GM18909 (cell line): ENCODE data around the gene KMT2D.

ENCODE experiments used
- ATAC-seq: cut with Tn5 transposase; IDR thresholded peaks from one replicate; pipeline ENCODE4 v1.9.1; 2021; ENCODE audit warnings: mild to moderate bottlenecking; ENCODE audit not compliant: unreplicated experiment, poor library complexity

The KMT2D gene

DNA sequence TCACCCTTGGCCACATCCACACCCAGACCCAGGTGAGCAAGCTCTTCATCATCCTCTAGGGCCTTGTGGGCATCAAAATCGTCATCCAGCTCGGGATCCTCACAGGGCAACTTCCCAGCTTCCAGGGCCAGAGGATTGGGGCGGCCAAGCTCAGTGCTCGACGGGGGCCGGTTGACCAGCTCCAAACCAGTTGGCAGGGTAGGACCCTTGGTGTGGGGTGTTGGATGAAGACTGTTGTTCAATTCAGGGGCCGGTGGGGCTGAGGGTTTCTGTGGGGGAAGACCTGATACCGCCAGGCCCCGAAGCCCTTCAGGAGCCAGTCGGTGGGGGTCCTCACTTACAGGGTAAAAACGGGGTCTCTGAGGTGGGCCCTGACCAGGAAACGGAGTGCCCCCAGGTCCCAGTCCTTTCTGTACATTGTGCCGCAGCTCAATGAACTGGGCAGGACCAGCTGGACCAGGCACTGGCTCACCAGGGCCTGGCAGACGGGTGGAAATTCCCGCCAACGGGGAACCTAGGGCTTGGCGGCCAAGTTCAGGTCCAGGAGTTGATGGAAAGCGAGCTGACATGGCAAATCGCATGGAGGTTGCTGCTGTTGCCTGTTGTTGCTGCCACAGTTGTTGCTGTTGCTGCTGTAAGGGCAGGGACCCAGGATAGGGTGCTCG lies 22.2 kb downstream of the KMT2D start:
- ATAC-seq = no peak

GRCh38 chr12:49037947-49038237 lies 22.7 kb downstream of the KMT2D start:
- ATAC-seq = no peak

DNA sequence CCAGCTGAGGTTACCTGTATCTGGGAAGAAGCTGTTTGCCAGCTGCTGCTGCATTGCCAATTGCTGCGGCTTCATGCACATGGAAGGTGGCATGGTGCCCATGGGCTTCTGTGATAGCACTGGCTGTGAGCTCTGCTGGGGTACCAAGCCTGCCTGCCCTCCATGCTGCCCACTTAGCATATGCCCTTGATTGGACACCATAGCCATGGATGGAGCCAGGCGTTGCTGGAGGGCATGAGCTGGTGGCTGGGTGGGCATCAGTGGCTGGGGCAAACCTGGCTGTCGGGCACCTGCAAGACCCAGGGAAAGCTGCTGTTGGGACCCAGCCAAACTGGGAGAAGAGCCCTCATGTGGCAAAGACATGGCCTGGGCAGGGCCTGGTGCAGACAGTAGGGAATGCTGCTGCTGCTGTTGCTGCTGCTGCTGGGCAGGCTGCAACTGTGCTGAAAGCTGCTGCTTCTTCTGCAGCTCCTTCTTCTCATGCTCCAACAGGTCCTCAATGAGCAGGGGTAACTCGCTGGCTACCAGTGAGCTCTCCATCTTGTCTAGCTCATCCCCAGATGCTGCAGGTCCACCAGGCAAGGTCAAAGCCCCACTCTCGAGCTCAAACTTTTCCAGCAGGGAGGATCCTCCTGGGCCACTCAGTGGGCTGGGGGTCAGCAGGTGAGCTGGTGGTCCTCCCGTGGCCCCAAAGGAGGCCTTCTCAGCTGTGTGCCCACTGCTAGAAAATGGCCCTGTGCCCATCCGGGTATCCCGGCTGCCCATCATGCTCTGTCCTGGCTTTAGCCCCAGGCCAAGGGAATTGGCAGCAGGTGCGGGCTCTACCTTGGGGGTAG lies 23.3 kb downstream of the KMT2D start:
- ATAC-seq = no peak

DNA sequence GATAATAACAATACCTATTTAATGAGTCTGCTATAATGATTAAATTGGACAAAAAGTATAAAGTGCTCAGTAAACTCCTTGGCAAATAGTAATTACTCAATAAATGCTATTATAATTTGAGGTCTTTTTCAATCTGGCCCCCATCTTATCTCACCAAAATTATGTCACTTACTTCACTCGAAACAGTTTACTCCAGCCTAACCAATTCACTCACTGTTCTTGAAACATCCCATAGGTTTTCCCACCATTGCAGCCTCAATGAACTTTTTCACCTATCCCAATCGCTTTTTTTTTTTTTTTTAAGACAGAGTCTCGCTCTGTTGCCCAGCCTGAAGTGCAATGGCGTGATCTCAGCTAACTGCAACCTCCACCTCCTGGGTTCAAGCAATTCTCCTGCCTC lies 24.6 kb downstream of the KMT2D start:
- ATAC-seq = no peak

DNA sequence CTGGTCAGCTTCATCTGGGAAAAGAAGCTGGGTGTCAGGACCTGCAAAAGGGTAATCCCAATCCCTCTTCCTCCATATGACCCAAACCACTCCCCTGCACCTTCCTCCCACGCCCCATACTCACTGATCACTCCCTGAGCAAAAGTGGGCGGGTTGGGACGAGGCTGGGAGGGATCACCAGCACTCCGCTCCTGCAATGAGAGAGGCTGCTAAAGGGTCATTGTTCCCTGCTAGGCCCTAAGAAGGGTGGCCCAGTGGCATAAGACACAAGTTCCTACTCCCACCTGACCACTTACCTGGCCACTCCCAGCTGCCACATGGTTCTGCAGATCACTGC lies 26.3 kb downstream of the KMT2D start:
- no peak for ATAC-seq

DNA sequence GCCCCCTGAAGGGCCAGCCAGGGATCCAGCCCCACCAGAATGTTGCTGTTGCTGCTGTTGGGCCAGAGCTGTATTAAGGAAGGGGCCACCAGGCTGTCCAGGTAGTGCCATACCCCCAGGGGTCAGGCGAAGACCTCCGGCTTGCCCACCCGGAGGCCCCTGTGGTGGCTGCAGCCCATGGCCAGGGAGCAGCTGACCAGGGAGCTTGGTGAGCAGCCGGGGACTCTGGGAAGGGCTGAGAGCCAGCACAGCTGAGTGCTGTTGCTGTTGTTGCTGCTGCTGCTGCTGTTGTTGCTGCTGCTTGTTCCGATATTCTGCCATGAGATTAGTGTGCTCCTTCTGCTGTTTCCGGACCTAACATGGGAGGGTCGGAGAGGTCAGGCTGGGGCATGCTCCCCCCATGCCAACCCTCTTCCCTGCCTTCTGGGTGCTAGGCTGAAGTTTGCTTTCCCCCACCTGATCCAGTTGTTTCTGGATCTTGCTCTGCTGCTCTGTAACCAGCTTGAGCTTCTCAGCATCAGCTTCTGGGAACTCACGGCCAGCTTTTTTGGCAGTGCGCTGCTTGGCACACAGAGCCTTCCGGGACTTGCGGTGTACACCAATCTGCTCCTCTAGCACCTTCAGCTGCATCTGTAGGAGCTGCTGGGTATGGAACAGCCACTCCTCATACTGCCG lies 26.8 kb downstream of the KMT2D start:
- ATAC-seq = no peak

GRCh38 chr12:49032679-49033447 lies 27.7 kb downstream of the KMT2D start:
- no peak for ATAC-seq

GRCh38 chr12:49032276-49032675 lies 28.3 kb downstream of the KMT2D start:
- ATAC-seq = no peak

- no peak for ATAC-seq
Measured at GRCh38 chr12:49031573-49032161, 28.9 kb downstream of the KMT2D start.

DNA sequence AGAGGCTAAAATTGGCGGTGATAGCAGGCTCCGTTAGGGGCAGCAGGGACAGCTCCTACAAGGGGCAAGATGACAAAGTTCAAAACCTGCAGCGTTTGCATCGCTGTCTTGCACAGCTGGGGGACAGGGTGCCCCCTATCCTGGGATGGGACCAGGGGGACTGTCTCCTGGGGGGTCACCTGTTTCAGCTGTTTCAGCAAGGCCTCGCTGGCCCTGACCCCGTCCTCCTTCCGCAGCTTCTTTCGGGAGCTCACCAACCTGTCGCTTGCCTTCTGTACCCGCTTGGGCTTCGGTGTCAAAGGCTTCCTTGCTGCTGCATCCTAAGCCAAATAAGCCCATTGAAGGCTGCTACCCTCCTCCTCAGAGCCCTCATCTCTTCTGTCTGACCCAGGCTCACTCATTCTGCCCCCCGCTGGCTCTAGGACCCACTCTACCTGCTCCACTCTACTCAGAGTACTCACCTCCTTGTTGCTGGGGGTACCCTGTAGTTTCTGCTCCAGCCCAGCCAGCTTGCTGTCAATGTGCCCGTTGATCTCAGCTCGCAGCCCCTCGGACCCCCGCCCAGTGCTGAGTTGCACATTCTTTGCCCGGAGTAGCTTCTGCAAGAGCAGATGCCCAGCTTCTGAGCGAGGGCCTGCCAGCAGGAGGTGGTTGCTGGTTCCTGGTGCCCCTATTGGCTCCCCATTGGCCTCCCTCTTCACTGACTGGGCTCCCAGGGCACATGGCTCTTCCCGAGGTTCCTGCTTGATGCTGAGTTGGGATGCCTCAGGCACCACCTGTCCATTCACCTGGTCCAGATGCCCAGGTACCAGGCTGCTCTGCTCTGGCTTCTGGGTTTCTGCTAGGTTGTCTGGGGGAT lies 29.7 kb downstream of the KMT2D start:
- no peak for ATAC-seq

GRCh38 chr12:49030119-49030518 lies 30.5 kb downstream of the KMT2D start:
- ATAC-seq = no peak

DNA sequence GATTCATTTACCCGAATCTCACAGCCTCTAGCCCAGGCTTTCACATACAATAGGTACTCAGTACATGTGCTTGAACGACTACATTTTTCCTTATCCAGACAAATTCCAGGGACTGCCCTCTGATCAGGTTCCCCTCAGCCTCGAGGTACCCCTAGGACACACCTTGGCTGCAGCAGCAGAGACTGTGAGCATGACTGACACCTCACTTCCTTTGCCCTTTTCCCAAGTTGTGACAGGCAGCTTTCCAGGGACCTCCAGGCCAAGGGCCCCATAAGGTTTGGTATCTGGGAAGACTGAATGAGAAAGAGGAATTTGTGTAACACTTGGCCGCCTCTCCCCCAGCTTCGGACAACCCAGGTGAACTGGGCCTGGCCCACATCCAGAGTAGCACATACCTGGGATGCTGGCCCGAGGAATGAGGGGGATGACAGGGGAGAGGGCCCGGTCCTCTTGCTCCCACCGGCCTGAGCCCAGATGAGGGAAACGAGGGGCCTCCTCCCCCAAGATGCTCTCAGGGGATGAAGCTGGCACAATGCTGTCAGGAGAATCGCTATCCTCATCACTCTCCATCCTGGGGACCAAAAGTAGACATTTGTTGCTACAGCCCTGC lies 31.8 kb downstream of the KMT2D start:
- no peak for ATAC-seq

DNA sequence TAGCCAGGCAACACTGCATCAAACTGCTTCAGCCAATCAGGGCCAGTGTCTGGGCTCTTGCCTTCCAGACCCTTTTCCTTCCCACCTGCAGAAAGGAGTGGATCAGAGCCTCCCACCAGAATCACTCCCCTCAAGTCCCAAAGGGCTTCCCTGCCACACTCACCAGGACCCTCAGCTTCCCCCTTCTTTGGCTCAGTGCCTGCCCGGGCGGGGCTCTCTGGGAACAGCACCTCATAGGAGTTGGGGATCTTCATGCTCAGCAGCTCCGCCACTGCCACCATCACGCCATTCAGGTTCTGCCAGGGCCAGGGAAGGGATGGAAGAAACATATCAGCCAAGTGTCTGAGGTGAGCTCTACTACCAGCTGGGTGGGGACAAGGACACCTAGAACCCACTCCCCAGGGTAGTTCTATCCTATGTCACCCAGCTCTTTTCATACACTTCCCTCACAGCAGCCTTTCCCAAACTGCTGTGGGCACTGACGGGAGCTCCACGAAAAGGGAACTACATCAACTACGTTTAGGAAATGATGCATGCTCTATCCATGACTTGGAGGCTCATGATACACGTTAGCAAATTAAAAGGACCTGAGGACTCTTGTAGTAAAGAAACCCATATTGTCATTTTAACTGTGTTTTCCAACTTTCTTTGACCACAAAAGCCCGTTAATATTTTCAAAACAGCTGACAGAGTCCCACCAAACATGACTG lies 32.6 kb downstream of the KMT2D start:
- no peak for ATAC-seq

- no peak for ATAC-seq
Measured at GRCh38 chr12:49026678-49027480, 33.7 kb downstream of the KMT2D start.

DNA sequence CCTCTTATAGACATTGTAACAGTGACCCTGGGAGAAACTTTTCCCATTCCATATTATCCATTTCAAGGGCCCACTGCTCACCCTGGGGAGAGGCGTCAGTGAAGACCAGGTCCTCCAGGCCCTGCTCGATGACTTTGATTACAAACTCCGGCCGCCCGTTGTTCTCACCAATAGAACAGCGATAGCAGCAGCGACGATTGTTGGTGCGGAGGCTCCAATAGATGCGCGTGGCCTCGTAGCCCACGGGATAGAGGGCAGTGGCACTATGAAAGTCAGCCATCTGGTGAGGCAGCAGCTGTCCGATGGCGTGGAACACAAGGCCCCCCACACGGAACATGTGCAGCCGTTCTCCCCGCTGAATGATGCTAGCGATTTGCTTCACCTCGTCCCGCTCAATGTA lies 34.5 kb downstream of the KMT2D start:
- ATAC-seq = no peak

DNA sequence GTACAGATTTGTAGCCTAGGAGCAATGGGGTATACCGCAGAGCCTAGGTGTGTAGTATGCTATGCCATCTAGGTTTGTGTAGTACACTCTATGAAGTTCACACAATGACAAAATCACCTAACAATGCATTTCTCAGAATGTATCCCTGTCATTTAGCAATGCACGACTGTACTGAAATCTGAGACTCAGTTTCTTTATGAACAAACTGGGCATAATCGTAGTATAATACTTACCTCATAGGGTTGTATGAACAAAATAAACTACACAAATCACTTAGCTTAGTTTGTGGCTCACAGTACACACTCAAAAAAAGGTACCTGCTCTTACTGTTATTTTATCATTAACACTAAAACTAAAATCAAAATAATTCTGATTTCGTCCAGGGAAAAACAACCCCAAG lies 35.1 kb downstream of the KMT2D start:
- no peak for ATAC-seq

- no peak for ATAC-seq
Measured at GRCh38 chr12:49024543-49024942, 36.1 kb downstream of the KMT2D start.

- no peak for ATAC-seq
Measured at GRCh38 chr12:49023812-49024211, 36.8 kb downstream of the KMT2D start.
